ENCODE data around the gene IL1R1.

- no peak for TF ChIP-seq CTCF (IDR thresholded peaks at IDR 0.05; ENCODE audit: poor library complexity, severe bottlenecking)
- TF ChIP-seq POLR2AphosphoS5 (IDR thresholded peaks at IDR 0.05) = no peak
- TF ChIP-seq REST (IDR thresholded peaks at IDR 0.05; ENCODE audit: borderline replicate concordance) = no peak
Observed at GRCh38 chr2:102131564-102131963, 11.0 kb upstream of the IL1R1 start.
